Measurements from ENCODE around the gene SEMA4D. TPM values are rescaled to one million over a fixed set of nuclear protein-coding genes. Genes with fewer than 3 reads are reported as not detected.

Gene SEMA4D
- total RNA-seq, 1 donor from 2014 or later = 79.7 TPM

DNA sequence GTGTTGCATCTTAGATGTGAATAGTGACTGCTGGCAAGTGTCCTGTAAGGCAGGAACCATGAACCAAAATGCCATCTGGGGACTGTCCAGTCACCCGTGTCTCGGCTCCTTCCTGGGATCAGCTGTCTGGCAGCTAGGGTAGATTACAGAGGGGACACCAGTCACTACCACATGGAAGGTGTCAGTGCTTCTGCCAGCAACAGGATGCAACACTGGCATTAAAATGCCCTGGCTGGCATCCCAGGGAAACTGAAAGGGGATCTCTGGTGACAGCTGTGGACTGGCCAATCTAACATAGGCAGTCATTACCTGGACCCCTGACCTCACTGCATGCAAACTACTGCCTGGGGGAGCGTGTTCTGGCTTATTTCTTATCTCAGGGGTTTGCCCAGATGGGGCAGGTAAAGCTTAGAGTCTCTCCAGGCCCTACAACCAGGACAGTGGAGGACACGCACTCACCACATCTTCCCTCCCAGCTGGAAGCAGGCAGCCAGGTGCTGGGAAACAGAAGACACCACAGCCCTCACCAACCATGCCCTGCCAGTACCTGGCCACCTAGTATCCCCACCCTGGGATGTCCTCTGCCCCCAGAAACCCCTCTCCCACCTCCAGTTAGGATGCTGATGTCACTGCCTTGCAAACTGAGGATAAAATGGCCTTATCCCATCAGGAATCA lies 83.8 kb downstream of the SEMA4D start:
- ATAC-seq (ENCODE audit: low read depth) (no peak), DNase-seq (no peak)
- Mint-ChIP-seq H3K4me3 (no peak overlapping the region), H3K9me3 (no peaks in the 10 kb centered on the region), H3K4me1 (peaks cover 59% of the 10 kb centered on the region), H3K27ac (no peak overlapping the region), H3K27me3 (no peaks in the 10 kb centered on the region), H3K36me3 (ENCODE audit: low read depth) (peaks cover 41% of the 10 kb centered on the region)
- POLR2A ChIA-PET = no interaction called here
- TF ChIP-seq, protein P1, sequence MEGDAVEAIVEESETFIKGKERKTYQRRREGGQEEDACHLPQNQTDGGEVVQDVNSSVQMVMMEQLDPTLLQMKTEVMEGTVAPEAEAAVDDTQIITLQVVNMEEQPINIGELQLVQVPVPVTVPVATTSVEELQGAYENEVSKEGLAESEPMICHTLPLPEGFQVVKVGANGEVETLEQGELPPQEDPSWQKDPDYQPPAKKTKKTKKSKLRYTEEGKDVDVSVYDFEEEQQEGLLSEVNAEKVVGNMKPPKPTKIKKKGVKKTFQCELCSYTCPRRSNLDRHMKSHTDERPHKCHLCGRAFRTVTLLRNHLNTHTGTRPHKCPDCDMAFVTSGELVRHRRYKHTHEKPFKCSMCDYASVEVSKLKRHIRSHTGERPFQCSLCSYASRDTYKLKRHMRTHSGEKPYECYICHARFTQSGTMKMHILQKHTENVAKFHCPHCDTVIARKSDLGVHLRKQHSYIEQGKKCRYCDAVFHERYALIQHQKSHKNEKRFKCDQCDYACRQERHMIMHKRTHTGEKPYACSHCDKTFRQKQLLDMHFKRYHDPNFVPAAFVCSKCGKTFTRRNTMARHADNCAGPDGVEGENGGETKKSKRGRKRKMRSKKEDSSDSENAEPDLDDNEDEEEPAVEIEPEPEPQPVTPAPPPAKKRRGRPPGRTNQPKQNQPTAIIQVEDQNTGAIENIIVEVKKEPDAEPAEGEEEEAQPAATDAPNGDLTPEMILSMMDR (IDR thresholded peaks at IDR 0.05) = no peak
- intact Hi-C loops (cut with micrococcal nuclease) = no loop called here
- CTCF ChIA-PET = no interaction called here

DNA sequence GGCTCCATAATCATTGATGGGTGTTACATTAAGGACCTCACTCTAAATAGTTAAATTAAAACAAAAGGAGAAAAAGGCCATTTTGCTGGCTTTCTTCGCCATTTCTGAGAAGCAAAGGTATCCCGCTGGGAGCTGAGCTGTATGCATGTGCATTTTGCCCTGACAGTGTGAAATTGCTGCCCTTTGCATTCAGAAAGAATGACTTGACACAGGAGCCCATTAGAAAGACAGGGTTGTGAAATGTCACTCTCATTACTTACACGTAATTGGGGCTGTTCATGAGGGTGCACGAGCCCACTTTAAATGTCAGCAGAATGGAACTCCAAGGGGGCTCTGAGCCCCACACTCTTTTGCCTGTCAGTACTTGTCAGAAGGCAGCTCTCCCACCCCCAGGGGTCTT lies 85.0 kb downstream of the SEMA4D start:
- intact Hi-C loops (cut with micrococcal nuclease) = no loop called here

DNA sequence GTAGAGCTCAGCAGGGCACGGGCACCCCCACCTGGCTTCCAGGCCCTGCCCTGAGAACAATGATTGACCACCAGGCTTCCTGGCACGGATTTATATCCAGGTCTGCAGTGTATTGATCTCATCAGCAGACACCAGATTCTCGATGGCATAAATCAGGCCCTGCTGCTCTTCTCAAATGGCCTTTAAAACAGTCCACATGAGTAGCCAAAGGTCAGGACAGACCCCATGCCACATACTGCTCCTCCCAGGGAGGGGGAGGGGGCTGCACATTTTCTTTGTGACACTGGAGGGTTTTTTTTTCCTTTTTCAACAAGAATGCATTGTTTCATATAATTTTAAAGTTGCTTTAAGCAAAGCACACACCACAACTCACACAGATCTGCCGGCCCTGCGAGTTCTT lies 85.4 kb downstream of the SEMA4D start:
- Mint-ChIP-seq H3K4me3 (no peak overlapping the region), H3K9me3 (peaks cover 2% of the 10 kb centered on the region), H3K27ac (no peak overlapping the region), H3K4me1 (peaks cover 57% of the 10 kb centered on the region), H3K27me3 (no peaks in the 10 kb centered on the region), H3K36me3 (ENCODE audit: low read depth) (peaks cover 40% of the 10 kb centered on the region)
- intact Hi-C loops (cut with micrococcal nuclease) = no loop called here
- CTCF ChIA-PET = no interaction called here
- no peak for DNase-seq
- no peak for ATAC-seq (ENCODE audit: low read depth)
- POLR2A ChIA-PET = no interaction called here
- TF ChIP-seq, protein P1 (IDR thresholded peaks at IDR 0.05) = no peak

More for the DNA sequence above, 85.0 kb downstream of the SEMA4D start:
- Mint-ChIP-seq H3K27ac (no peak overlapping the region), H3K27me3 (no peaks in the 10 kb centered on the region), H3K4me1 (peaks cover 58% of the 10 kb centered on the region), H3K9me3 (no peaks in the 10 kb centered on the region), H3K36me3 (ENCODE audit: low read depth) (peaks cover 40% of the 10 kb centered on the region), H3K4me3 (no peak overlapping the region)
- no peak for ATAC-seq (ENCODE audit: low read depth)
- ChIA-PET CTCF (interaction anchor here (0.6 kb wide), 1 partner anchor 163 kb away, joined by 3 read pairs; no protein-coding TSS in a partner anchor), POLR2A (no interaction called here)
- no peak for DNase-seq
- TF ChIP-seq, protein P1 (IDR thresholded peaks at IDR 0.05) = no peak

DNA sequence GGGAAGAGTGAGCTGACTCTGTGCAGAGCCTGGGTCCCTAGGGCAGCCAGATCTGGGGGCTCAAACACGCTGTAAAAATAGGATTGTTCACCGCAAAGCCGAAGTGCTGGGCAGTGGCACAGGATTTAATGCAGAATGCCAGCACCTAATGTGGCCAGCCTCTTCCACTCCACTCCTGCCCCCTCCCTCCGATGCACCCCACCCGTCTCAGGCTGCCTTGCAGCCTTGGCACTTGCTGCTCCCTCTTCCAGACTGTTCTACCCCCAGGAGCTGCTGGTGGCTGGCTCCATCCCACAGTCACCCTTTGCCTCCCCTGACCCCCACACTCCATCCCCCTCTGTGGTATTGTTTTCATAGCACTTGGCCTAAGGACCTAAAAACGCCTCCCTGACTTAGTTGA lies 86.2 kb downstream of the SEMA4D start:
- TF ChIP-seq, protein P1 (IDR thresholded peaks at IDR 0.05) = no peak
- POLR2A ChIA-PET = no interaction called here
- CTCF ChIA-PET = no interaction called here
- no peak for DNase-seq
- H3K36me3 Mint-ChIP-seq (ENCODE audit: low read depth) = peaks cover 39% of the 10 kb centered on the region
- H3K27ac Mint-ChIP-seq = peak overlapping the region; percentile 59
- intact Hi-C loops (cut with micrococcal nuclease) = no loop called here
- ATAC-seq (ENCODE audit: low read depth) = no peak
- peaks cover 5% of the 10 kb centered on the region for H3K9me3 Mint-ChIP-seq
- peaks cover 56% of the 10 kb centered on the region for H3K4me1 Mint-ChIP-seq
- H3K4me3 Mint-ChIP-seq = no peak overlapping the region
- H3K27me3 Mint-ChIP-seq = no peaks in the 10 kb centered on the region

DNA sequence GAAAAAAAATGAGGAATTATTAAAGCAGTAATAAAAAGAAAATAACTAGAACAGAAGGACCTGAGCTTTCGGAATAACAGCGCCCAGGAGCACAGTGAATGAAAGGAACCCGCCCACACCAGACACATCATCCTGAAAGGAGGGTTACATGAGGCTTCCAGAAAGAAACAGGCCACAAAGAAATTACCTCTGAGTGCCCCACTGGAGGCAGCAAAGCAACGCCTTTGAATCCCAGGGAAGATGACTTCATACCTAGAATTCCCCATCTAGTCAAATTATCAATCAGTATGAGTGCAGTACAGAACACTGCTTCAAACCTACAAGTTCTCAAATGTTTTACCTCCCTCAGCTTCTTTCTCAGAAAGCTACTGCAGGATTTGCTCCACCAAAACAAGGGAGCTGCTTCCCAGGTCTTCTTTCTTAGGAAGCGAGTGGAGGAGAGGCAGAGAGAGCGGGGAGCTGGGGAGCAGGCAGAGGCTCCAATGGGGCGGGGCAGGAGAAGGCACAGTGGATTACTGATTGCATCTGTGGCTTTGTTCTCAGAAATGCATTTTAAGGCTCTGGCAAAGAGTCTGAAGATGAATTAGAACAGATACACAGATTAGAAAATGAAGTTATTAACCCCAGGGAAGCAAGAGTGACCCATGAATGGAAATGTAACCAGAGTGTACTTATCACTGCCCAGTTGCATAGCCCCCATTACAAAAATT lies 87.1 kb downstream of the SEMA4D start:
- Mint-ChIP-seq H3K27me3 (no peaks in the 10 kb centered on the region), H3K27ac (peak overlapping the region; percentile 35), H3K4me1 (peaks cover 58% of the 10 kb centered on the region), H3K4me3 (no peak overlapping the region), H3K9me3 (peaks cover 5% of the 10 kb centered on the region), H3K36me3 (ENCODE audit: low read depth) (peaks cover 34% of the 10 kb centered on the region)
- DNase-seq (no peak), ATAC-seq (ENCODE audit: low read depth) (peak; percentile 20)
- TF ChIP-seq, protein P1 (IDR thresholded peaks at IDR 0.05) = no peak
- ChIA-PET POLR2A (interaction anchor here (0.6 to 1.9 kb wide), 6 partner anchors 8 to 138 kb away, joined by 3 to 7 read pairs (median 4); no protein-coding TSS in a partner anchor), CTCF (interaction anchor here (0.9 to 1.9 kb wide), 7 partner anchors 8 to 164 kb away, joined by 3 to 13 read pairs (median 4); no protein-coding TSS in a partner anchor)
- intact Hi-C loops (cut with micrococcal nuclease) = no loop called here

Measured in activated B cell treated with CpG ODN at 0.5 μM for 24 hours (primary cell).